Measurements from ENCODE around the gene SLC7A8. TPM values are rescaled to one million over a fixed set of nuclear protein-coding genes. Genes with fewer than 3 reads are reported as not detected.

SLC7A8 gene
- total RNA-seq, 4 donors from 2014 or later = 26.2 to 41.4 (median 37.5) TPM

GRCh38 chr14:23143911-23144310 is 39.5 kb downstream of the SLC7A8 start:
- Histone ChIP-seq H3K9me3 (no peaks in the 10 kb centered on the region), H3K27ac (no peak overlapping the region), H3K4me3 (no peak overlapping the region), H3K4me1 (no peaks in the 10 kb centered on the region), H3K36me3 (peaks cover 0 to 24% (median 0%) of the 10 kb centered on the region in 3 donors), H3K27me3 (no peaks in the 10 kb centered on the region)
- 77 to 88% methylated on average over 1 of the region's 1 CpG for WGBS, 2 donors
- no peak for DNase-seq (ENCODE audit: low spot score in 2 of 2)
- TF ChIP-seq EP300 (IDR thresholded peaks at IDR 0.05) (no peak), POLR2A (IDR thresholded peaks at IDR 0.05) (no peak), CTCF (IDR thresholded peaks at IDR 0.05) (no peak)

GRCh38 chr14:23142826-23143225 is 40.6 kb downstream of the SLC7A8 start:
- DNase-seq (ENCODE audit: low spot score in 2 of 2) = no peak
- H3K27ac ChIP-seq = no peak overlapping the region
- 80 to 86% methylated on average over 4 of the region's 4 CpGs for WGBS, 2 donors
- TF ChIP-seq CTCF (IDR thresholded peaks at IDR 0.05) = no peak
- no peaks in the 10 kb centered on the region for H3K9me3 ChIP-seq
- H3K4me1 ChIP-seq = no peaks in the 10 kb centered on the region
- H3K4me3 ChIP-seq = no peak overlapping the region
- H3K36me3 ChIP-seq = peaks cover 0 to 22% (median 0%) of the 10 kb centered on the region in 3 donors
- no peaks in the 10 kb centered on the region for H3K27me3 ChIP-seq

- Histone ChIP-seq H3K36me3 (peaks cover 0 to 32% (median 0%) of the 10 kb centered on the region in 3 donors), H3K4me1 (no peaks in the 10 kb centered on the region), H3K9me3 (no peaks in the 10 kb centered on the region), H3K27ac (no peak overlapping the region), H3K4me3 (no peak overlapping the region), H3K27me3 (no peaks in the 10 kb centered on the region)
- TF ChIP-seq CTCF (IDR thresholded peaks at IDR 0.05) = no peak
- no peak for TF ChIP-seq EP300 (IDR thresholded peaks at IDR 0.05)
- no peak for TF ChIP-seq POLR2A (IDR thresholded peaks at IDR 0.05)
- 61 to 66% methylated on average over 7 of the region's 7 CpGs for WGBS, 2 donors
- no peak for DNase-seq (ENCODE audit: low spot score in 2 of 2)
Measured at GRCh38 chr14:23141706-23142444, 41.6 kb downstream of the SLC7A8 start.

- WGBS, 2 donors = 77 to 81% methylated on average over 6 of the region's 6 CpGs
- DNase-seq (ENCODE audit: low spot score in 2 of 2) = no peak
- no peak for TF ChIP-seq POLR2A (IDR thresholded peaks at IDR 0.05)
- no peak for TF ChIP-seq EP300 (IDR thresholded peaks at IDR 0.05)
- no peak for TF ChIP-seq CTCF (IDR thresholded peaks at IDR 0.05)
- Histone ChIP-seq H3K4me3 (no peak overlapping the region), H3K27ac (no peak overlapping the region), H3K4me1 (no peaks in the 10 kb centered on the region), H3K36me3 (peaks cover 0 to 44% (median 0%) of the 10 kb centered on the region in 3 donors), H3K9me3 (no peaks in the 10 kb centered on the region), H3K27me3 (no peaks in the 10 kb centered on the region)
Measured at GRCh38 chr14:23140371-23140770, 43.1 kb downstream of the SLC7A8 start.

- no peak overlapping the region for H3K4me3 ChIP-seq
- H3K27me3 ChIP-seq = no peaks in the 10 kb centered on the region
- no peak for TF ChIP-seq CTCF (IDR thresholded peaks at IDR 0.05)
- no peak for TF ChIP-seq POLR2A (IDR thresholded peaks at IDR 0.05)
- TF ChIP-seq EP300 (IDR thresholded peaks at IDR 0.05) = no peak
- H3K27ac ChIP-seq = no peak overlapping the region
- DNase-seq (ENCODE audit: low spot score in 2 of 2) = no peak
- H3K36me3 ChIP-seq = peaks cover 0 to 44% (median 0%) of the 10 kb centered on the region in 3 donors
- WGBS, 2 donors = 93 to 100% methylated on average over 2 of the region's 2 CpGs
- no peaks in the 10 kb centered on the region for H3K9me3 ChIP-seq
- H3K4me1 ChIP-seq = no peaks in the 10 kb centered on the region
Measured at GRCh38 chr14:23139874-23140273, 43.6 kb downstream of the SLC7A8 start.

All from tibial nerve (tissue), 4 donors.